B cell (primary cell): Measurements from ENCODE around the gene TCAP. TPM values are rescaled to one million over a fixed set of nuclear protein-coding genes. Genes with fewer than 3 reads are reported as not detected.

ENCODE experiments used
- ATAC-seq: fragments of 200-7000 bp; cut with Tn5 transposase; one replicate; pipeline ENCODE4 v1.10.0; 2021; ENCODE audit warnings: low read depth, mild to moderate bottlenecking, moderate number of reproducible peaks, moderate library complexity
- CTCF ChIA-PET: fragments of 350-600 bp; sonication (Branson Sonifier 250); formaldehyde crosslinking; loops from one replicate; lab custom pipeline; 2021; ENCODE audit warnings: antibody characterized with exemption, inconsistent platforms; lab: Charles Lee
- POLR2A ChIA-PET: fragments of 350-600 bp; sonication (Branson Sonifier 250); formaldehyde crosslinking; loops from one replicate; lab custom pipeline; 2021; ENCODE audit warnings: antibody characterized with exemption; lab: Charles Lee
- DNase-seq: peaks from one replicate; pipeline ENCODE4 v3.0.0; 2013
- H2AFZ ChIP-seq: 2 replicates; pipeline ENCODE4 v1.6.1; 2012; ENCODE audit warnings: mild to moderate bottlenecking, low read depth, low read length; ENCODE audit not compliant: insufficient read depth, poor library complexity, severe bottlenecking
- H3K27ac ChIP-seq, 2 donors: 1 replicate in 1 of 2; 2 replicates in 1 of 2; pipeline ENCODE4 v1.5.1; 2012 to 2013; ENCODE audit warnings: low read length in 2 of 2, mild to moderate bottlenecking in 2 of 2, moderate library complexity in 1 of 2
- H3K27me3 ChIP-seq, 4 experiments: fragments of 200-600 bp in 1 of 4; sonication (generic) in 1 of 4; replicated peaks in 1 of 4; 1 replicate in 2 of 4; 2 replicates in 2 of 4; pipeline versions ENCODE4 v1.6.1 to v1.7.0; 2013 to 2016; ENCODE audit warnings: low read length in 3 of 4, mild to moderate bottlenecking in 2 of 4, mixed read lengths in 1 of 4, moderate library complexity in 1 of 4; ENCODE audit not compliant: insufficient read depth in 4 of 4, control insufficient read depth in 3 of 4; ENCODE audit errors: control extremely low read depth in 1 of 4
- H3K36me3 ChIP-seq, 2 experiments: replicated peaks in 1 of 2; 1 replicate in 1 of 2; 2 replicates in 1 of 2; pipeline versions ENCODE4 v1.6.1 to v1.7.1; 2013; ENCODE audit warnings: low read length in 1 of 2; ENCODE audit not compliant: insufficient read depth in 2 of 2, control insufficient read depth in 1 of 2; ENCODE audit errors: control extremely low read depth in 1 of 2, extremely low read depth in 1 of 2
- H3K4me1 ChIP-seq, 2 donors: fragments of 200-600 bp in 1 of 2; sonication (generic) in 1 of 2; 1 replicate in 1 of 2; 2 replicates in 1 of 2; pipeline versions ENCODE4 v1.5.1 to v1.6.1; 2013 to 2017; ENCODE audit warnings: low read length in 2 of 2; ENCODE audit not compliant: control insufficient read depth in 2 of 2, insufficient read depth in 2 of 2
- H3K4me2 ChIP-seq: replicated peaks from 2 replicates; pipeline ENCODE3; 2012; ENCODE audit warnings: mild to moderate bottlenecking, low read depth, low read length; ENCODE audit not compliant: poor library complexity, severe bottlenecking
- H3K4me3 ChIP-seq, 5 experiments: fragments of 200-600 bp in 1 of 5; sonication (generic) in 1 of 5; 1 replicate in 3 of 5; 2 replicates in 2 of 5; pipeline versions ENCODE4 v1.5.1 to v1.7.0; 2011 to 2016; ENCODE audit warnings: low read length in 4 of 5, mild to moderate bottlenecking in 4 of 5, low read depth in 2 of 5, control low read depth in 1 of 5, moderate library complexity in 1 of 5; ENCODE audit not compliant: insufficient read depth in 1 of 5; ENCODE audit errors: control extremely low read depth in 1 of 5, extremely low read depth in 1 of 5
- H3K79me2 ChIP-seq: fragments of 200-600 bp; sonication (generic); one replicate; pipeline ENCODE4 v1.6.0; 2016; ENCODE audit warnings: low read length; ENCODE audit not compliant: control insufficient read depth, insufficient read depth
- H3K9ac ChIP-seq: fragments of 200-600 bp; sonication (generic); 2 replicates; pipeline ENCODE4 v1.6.1; 2017; ENCODE audit warnings: mild to moderate bottlenecking, low read length, moderate library complexity
- H3K9me3 ChIP-seq, 3 donors: one replicate each; pipeline versions ENCODE4 v1.6.1 to v1.7.1; 2013; ENCODE audit warnings: low read length in 2 of 3; ENCODE audit not compliant: control insufficient read depth in 2 of 3, insufficient read depth in 1 of 3; ENCODE audit errors: control extremely low read depth in 1 of 3
- H4K20me1 ChIP-seq: 2 replicates; pipeline ENCODE4 v1.6.0; 2012; ENCODE audit warnings: mild to moderate bottlenecking, low read length; ENCODE audit not compliant: insufficient read depth, control insufficient read depth, poor library complexity, severe bottlenecking
- H3K27ac Mint-ChIP-seq: one replicate; pipeline ENCODE4 v1.8.0; 2021; ENCODE audit warnings: mixed read lengths
- H3K27me3 Mint-ChIP-seq: one replicate; pipeline ENCODE4 v1.8.0; 2021; ENCODE audit warnings: mixed read lengths
- H3K4me1 Mint-ChIP-seq: one replicate; pipeline ENCODE4 v1.8.0; 2021; ENCODE audit warnings: mixed read lengths
- H3K4me3 Mint-ChIP-seq: one replicate; pipeline ENCODE4 v1.8.0; 2021; ENCODE audit warnings: mixed read lengths
- H3K9me3 Mint-ChIP-seq: one replicate; pipeline ENCODE4 v1.8.0; 2022; ENCODE audit warnings: mixed read lengths; ENCODE audit not compliant: insufficient read depth
- EZH2 ChIP-seq: IDR thresholded peaks from 2 replicates; pipeline ENCODE4 v1.6.1; 2012; ENCODE audit warnings: borderline replicate concordance, low read depth, mild to moderate bottlenecking, moderate library complexity, low read length; ENCODE audit not compliant: insufficient read depth, poor library complexity, severe bottlenecking
- whole genome bisulfite sequencing: methylation state at CpG from one replicate; pipeline ENCODE4 v1.1.5; 2013; ENCODE audit warnings: missing lambda C conversion rate; ENCODE audit not compliant: insufficient coverage; 5-methylcytosine and 5-hydroxymethylcytosine counted together
- intact Hi-C: fragments of 100-400 bp; cut with micrococcal nuclease; formaldehyde crosslinking; loops from one replicate; pipeline ENCODE4 v1.10.0; 2022
- polyA plus RNA-seq: library from polyadenylated mRNA; depleted of rRNA; stranded (reverse); fragments of >200 nt; gene quantifications from 2 replicates; pipeline ENCODE4 v1.2.3, GENCODE V29; 2012
- total RNA-seq, 2 donors: library from RNA; stranded (reverse); fragments of 120-200 nt in 1 of 2; gene quantifications; 1 replicate in 1 of 2; 2 replicates in 1 of 2; pipeline versions ENCODE4 v1.2.3 to v1.2.4, GENCODE V29; 2013 to 2022
- TF ChIP-seq, protein P1 (sequence below): fragments of 200-600 bp; IDR thresholded peaks from one replicate; pipeline ENCODE4 v1.8.0; 2022; ENCODE audit warnings: antibody characterized with exemption, mild to moderate bottlenecking

The TCAP gene
- total and polyA plus RNA-seq, 2 donors (not counting 1 experiment from before 2014, with no cell fraction given) = 3.8 to 5.1 TPM

DNA sequence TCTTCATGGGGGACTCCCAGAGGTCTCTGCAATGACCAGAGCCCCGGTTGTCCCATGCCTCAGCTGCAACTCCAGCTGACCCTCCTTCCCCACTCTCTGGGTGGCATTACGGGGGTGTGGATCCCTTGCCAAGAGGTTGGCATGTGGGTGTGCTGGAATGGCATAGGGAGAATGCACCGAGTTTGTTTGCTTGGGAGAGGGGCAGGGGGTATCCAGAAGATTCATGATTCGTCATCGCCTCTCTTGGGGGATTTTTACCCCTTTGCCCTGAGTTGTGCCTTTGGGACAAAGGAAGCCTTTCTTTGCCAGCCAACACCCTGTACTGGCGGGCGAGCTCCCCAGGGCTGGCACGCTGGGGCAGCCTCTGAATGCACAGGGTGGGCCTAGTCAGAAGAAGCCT lies 41.2 kb downstream of the TCAP start:
- intact Hi-C loops = no loop called here
- Histone ChIP-seq H2AFZ (no peak overlapping the region), H3K4me3 (no peak overlapping the region), H3K79me2 (no peaks in the 10 kb centered on the region), H3K27me3 (peaks cover 0 to 7% (median 2%) of the 10 kb centered on the region in 4 experiments), H3K4me1 (peaks cover 12 to 19% of the 10 kb centered on the region in 2 donors), H3K36me3 (no peaks in the 10 kb centered on the region), H3K4me2 (no peak overlapping the region), H4K20me1 (no peaks in the 10 kb centered on the region), H3K9ac (no peak overlapping the region), H3K9me3 (no peaks in the 10 kb centered on the region), H3K27ac (no peak overlapping the region)
- Mint-ChIP-seq H3K27me3 (peaks cover 9% of the 10 kb centered on the region), H3K27ac (no peak overlapping the region), H3K9me3 (no peaks in the 10 kb centered on the region), H3K4me1 (peaks cover 14% of the 10 kb centered on the region), H3K4me3 (no peak overlapping the region)
- no peak for DNase-seq
- no peak for ATAC-seq
- 100% methylated on average over 5 of the region's 8 CpGs for WGBS
- CTCF ChIA-PET = interaction anchor here (1.6 kb wide), 1 partner anchor 10 kb away, joined by 3 read pairs; no protein-coding TSS in a partner anchor
- TF ChIP-seq EZH2 = no peak
- TF ChIP-seq, protein P1, sequence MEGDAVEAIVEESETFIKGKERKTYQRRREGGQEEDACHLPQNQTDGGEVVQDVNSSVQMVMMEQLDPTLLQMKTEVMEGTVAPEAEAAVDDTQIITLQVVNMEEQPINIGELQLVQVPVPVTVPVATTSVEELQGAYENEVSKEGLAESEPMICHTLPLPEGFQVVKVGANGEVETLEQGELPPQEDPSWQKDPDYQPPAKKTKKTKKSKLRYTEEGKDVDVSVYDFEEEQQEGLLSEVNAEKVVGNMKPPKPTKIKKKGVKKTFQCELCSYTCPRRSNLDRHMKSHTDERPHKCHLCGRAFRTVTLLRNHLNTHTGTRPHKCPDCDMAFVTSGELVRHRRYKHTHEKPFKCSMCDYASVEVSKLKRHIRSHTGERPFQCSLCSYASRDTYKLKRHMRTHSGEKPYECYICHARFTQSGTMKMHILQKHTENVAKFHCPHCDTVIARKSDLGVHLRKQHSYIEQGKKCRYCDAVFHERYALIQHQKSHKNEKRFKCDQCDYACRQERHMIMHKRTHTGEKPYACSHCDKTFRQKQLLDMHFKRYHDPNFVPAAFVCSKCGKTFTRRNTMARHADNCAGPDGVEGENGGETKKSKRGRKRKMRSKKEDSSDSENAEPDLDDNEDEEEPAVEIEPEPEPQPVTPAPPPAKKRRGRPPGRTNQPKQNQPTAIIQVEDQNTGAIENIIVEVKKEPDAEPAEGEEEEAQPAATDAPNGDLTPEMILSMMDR = no peak
- POLR2A ChIA-PET = no interaction called here

DNA sequence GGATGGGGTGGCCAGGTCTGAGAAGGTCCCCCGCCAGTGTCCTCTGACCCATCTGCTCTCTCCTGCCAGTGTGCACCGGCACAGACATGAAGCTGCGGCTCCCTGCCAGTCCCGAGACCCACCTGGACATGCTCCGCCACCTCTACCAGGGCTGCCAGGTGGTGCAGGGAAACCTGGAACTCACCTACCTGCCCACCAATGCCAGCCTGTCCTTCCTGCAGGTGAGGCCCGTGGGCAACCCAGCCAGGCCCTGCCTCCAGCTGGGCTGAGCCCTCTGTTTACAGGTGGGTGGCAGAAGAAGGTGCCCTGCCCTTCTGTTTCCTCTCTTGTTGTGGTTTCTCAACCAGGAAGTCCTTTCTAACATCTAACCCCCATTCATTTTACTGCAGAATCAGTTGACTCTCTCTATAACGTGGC lies 41.8 kb downstream of the TCAP start:
- peak overlapping the region; percentile 37 for H3K4me2 ChIP-seq
- H3K9ac ChIP-seq = no peak overlapping the region
- ChIA-PET POLR2A (interaction anchor here (0.6 kb wide), 1 partner anchor 457 kb away, joined by 3 read pairs; no protein-coding TSS in a partner anchor), CTCF (no interaction called here)
- H3K4me3 ChIP-seq = no peak overlapping the region
- H4K20me1 ChIP-seq = no peaks in the 10 kb centered on the region
- peaks cover 0 to 1% (median 0%) of the 10 kb centered on the region in 4 experiments for H3K27me3 ChIP-seq
- H3K79me2 ChIP-seq = no peaks in the 10 kb centered on the region
- ATAC-seq (no peak), DNase-seq (no peak)
- peaks cover 12 to 19% of the 10 kb centered on the region in 2 donors for H3K4me1 ChIP-seq
- no peak for TF ChIP-seq EZH2
- TF ChIP-seq, protein P1 = no peak
- WGBS = 52% methylated on average over 2 of the region's 7 CpGs
- no peaks in the 10 kb centered on the region for H3K36me3 ChIP-seq
- no peak overlapping the region for H3K27ac ChIP-seq
- Mint-ChIP-seq H3K9me3 (no peaks in the 10 kb centered on the region), H3K27ac (no peak overlapping the region), H3K4me1 (peaks cover 14% of the 10 kb centered on the region), H3K4me3 (no peak overlapping the region), H3K27me3 (peaks cover 5% of the 10 kb centered on the region)
- no peak overlapping the region for H2AFZ ChIP-seq
- intact Hi-C loops = no loop called here
- H3K9me3 ChIP-seq = no peaks in the 10 kb centered on the region
